ENCODE measurements around the gene MPO.

Gene MPO

DNA sequence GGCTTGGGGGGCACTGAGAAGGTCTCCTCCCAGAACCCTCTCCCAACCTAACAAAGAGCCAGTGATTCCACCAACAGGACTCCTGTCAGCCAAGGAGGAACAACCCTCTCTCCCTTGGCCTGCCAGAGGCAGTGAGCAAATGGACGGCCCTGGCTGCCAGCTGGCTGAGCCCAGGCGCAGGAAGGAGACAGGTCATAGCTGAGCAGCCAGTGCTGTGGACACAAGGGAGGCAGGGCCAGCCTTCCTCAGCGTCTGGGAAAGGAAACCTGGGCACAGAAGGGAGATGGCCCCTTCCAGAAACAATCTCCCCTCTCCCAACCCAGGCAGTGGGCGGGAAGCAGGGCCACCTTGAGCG lies 2.1 kb downstream of the MPO start:
- DNase-seq: no peak

DNA sequence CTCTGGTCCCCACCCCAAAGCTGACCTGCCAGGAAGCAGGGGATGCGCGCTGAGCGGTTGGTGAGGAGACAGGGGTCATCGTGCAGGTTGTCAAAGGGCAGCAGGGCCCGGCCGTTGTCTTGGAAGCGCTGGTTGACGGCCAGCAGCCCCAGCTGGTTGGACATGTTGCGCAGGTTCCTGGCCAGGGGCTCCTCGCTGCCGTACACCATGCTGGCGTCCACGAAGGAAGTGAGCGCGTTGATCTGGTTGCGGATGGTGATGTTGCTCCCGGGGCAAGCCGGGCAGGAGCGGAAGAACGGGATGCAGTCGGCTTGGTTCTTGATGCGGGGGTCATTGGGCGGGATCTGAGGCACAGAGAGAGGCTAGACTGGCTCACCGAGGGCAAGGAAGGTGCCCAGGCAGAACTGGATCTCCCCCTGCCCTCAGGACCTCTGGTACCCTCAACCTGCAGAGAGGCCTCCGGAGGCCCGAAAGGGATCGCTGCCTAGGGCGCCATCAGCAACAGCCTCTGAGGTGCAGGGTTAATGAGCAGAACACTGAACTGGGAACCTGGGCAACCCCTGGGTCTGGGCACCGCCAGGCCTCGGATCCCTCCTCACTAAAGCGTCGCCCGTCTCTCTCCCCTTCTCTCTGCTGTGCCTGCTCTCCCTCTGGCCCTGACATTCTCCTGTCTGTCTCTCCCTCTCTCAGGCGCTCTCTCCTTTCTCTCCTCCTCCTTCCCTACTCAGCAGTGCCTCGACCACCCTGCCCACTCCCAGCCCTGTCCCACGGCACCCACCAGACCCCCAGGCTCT lies 2.7 kb downstream of the MPO start:
- DNase-seq: no peak

DNA sequence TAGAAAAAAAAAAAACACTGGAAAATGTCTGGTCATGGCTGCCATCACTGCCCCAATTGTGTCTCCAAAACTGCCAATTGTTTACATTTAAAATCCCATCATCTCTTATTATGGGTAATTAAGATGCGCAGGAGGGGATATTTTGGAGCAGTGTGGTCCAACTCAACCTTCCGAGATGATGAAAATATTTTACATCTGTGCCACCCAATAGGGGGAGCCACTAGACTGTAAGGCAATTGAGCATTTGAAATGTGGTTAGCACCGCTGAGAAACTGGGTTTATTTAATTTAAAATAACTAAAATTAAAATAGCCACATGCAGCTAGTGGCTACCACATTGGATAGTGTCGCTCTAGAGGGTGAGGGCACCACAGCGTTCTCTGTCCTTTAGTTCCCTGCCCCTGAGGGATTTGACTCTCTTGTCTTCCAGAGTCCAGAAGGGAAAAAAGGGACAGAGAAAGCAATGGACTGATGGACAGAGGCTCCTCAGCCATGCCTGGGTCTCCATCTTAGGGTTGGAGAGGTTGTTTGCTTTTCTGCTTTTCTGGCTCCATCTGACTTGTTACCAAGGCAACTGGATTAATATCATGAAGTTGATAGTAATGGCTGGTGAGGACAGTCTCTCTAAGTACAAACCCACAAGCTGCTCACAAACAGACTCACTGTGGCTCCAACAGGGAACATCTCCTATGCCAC lies 3.5 kb downstream of the MPO start:
- DNase-seq: no peak

DNA sequence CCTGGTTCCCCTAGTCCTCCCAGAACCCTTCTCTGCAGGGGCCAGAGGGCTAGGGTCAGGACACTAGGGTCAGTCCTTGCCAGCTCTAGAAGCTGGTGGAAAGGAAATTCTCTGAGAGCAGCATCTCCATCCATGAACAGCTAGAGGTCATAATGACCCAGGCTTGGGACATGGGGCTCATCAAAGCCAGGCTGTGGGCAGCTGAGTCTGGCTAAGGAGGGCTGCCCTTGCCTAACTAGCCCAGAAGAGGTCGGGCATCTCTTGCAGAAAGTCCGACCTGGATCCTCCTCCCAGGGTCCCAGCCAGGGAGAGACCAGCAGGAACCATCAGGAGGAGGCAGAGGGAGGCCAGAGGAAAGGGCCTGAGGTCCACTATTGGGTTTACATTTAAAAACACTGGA lies 4.3 kb downstream of the MPO start:
- DNase-seq: no peak

DNA sequence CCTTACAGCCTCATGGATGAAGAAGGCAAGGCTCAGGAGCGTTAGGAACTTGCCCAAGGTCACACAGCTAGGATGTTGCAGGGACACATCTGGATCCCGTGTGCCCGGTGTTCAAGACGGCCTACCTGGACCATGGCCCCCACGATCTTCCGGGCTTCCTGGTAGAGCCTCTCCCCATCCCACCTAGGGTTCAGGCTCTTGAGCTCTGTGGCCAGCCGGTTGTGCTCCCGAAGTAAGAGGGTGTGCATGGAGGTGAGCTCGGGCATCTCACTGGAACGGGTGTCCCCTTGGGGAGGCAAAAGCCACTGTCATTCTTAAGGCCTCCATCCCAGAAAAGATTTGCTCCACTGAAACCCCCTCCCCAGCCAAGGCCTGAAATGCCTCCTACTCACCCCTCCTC lies 5.3 kb downstream of the MPO start:
- no peak for DNase-seq

DNA sequence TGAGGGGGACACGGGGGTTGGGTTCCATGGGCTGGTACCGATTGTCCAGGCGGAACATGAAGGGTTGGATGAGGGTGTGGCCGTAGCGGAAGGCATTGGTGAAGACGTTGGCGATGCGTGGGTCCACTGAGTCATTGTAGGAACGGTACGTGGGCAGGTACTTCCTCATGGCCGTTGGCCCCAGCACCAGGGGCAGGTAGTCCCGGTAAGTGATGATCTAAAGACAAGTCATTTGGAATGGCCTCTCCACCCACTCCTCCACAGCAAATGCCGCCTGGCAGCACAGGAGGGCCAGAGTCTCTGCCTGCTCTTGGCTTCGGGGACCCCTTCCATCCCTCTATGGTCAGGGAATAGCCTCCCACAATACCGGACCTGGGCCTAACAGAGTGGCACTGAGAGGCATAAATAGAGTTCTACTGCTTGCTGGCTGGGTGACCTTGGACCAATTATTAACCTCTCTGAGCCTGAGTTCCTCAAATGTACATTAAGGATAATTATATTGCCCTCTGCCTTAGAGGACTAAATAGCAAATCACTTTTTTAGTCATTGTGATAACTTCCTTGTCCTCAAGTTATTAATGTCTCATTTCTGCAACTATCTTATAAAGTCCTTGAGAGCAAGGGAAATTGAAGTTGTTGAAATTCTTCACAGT lies 7.2 kb downstream of the MPO start:
- no peak for DNase-seq

DNA sequence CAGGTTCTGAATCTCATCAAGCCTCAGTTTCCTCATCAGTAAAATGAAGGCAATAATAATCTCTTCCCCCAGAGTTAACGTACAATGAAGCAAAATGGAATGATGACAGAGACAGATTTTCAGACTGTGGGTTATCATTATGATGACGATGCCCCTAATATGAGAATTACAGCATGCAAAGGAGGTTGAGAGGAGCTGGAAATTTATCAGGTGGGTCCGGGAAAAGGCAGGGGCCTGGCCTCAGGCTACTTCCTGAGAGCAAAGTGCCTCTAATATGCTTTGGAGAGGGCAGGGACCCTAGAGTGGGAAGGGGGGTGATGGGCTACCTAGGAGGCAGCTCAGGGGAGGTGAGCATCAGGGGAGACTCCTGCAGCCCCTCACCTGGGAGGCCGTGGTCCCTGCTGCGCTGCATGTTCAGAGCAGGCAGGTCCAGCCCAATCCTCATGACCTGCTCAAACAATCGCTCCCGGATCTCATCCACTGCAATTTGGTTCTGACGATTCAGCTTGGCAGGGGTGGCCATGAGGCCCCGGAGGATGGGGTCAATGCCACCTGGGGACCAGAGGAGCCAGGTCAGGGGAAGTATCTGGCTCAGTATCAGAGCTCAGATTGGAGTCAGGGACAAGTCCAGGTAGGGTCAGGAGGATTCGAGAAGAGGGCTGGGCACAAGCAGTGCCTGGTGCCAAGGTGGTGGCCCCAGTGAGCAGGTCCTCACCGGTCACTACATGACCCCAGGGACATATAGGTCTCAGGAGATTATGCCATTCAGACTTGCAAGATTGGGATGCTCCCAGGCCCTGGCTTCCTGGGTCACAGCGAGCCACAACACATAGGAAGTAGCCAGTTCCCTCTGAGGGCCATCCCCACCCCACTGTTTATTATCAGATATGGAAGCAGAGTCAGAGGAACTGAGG lies 8.1 kb downstream of the MPO start:
- no peak for DNase-seq

DNA sequence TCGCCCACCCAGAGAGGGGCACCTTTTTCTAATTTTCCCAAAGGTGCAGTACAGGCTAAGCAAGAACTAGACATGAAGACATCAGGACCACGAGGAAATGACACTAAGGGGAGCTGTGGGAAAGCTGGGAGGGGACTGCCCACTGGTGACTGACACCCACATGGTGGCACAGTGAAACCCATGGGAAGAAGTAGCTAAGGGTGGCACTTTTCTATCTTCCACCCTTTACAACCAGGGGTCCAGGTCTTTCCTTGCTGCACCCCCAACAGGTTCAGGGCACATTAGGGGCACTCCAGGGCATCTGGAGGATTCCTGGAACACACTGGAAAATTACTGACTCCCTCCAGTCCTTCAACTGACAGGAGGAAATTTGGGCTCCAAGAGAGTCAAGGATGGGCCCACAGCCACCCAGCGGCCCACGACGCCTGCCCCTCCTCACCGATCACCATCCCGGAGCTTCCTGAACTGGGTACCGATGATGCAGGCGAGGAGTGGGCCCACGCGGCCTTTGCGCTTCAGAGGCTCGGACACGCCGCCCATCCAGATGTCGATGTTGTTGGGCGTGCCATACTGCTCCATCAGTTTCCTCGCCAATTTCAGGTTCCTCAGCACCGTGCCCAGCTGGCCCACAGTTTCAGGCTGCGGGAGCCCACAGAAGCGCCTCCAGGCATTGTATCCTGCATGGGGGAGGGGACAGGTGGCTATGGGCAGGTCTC lies 9.4 kb downstream of the MPO start:
- DNase-seq: no peak

DNA sequence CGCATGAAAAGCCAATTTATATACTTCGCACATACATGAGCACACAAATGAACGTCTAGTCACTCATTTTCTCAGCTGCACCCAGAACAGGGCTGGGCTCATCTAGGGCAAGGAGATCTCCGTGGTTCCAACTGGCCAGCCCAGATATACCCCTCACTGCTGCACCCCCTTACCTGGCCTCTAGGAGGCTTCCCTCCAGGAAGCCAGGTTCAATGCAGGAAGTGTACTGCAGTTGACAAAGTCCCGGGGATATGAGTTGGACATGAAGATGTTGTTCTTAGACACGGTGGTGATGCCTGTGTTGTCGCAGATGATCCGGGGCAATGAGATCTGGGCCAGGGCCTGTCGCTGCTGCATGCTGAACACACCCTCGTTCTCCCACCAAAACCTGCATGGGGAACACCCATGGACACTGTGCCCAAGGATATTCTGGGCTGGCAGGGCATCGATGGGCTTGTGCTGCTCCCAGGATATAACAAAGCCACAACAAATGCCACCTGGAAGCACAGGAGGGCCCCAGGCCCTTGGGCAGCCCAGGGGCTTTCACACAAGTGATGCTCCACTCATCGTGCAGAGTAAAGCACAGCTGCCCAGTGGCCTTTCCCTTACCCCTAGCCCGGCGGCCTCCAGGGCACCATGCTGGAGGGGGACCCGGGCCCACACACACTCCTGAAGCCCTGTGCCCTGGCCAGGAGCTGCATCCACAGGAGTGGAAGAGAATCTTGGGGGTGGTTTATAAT lies 10.1 kb downstream of the MPO start:
- no peak for DNase-seq

DNA sequence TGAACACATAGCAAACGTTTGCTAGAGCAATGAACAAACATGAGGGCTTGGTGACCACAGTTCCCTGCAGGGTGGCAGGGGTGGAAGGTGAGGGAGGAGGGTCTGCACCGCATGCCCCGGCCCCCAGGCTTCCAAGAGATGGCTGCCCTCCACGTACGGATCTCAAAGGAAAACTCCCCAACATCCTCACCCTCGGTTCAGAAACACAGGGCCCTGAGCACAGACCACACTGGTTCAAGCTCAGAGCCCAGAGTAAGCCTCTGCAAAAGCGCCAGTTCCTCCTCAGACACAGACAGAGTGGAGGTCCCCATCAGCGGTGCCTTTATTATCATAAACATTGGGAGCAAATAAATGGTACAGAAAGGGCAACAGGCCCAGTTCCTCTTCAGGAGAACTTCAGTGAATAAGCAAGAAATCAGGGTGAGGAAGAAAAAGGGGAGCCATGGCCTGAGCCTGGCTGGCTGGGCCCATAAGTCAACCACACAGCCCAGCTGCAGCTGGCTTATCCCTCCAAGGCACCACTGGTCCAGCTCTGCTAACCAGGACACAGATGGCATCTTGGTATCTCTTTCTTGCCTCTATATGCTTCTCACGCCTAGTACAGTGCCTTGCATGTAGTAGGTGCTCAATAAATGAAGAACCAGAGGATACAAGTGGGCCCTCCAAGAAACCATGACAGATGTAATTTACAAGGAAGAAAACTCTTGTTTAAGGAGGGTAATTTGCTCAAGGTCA lies 11.0 kb downstream of the MPO start:
- no peak for DNase-seq

DNA sequence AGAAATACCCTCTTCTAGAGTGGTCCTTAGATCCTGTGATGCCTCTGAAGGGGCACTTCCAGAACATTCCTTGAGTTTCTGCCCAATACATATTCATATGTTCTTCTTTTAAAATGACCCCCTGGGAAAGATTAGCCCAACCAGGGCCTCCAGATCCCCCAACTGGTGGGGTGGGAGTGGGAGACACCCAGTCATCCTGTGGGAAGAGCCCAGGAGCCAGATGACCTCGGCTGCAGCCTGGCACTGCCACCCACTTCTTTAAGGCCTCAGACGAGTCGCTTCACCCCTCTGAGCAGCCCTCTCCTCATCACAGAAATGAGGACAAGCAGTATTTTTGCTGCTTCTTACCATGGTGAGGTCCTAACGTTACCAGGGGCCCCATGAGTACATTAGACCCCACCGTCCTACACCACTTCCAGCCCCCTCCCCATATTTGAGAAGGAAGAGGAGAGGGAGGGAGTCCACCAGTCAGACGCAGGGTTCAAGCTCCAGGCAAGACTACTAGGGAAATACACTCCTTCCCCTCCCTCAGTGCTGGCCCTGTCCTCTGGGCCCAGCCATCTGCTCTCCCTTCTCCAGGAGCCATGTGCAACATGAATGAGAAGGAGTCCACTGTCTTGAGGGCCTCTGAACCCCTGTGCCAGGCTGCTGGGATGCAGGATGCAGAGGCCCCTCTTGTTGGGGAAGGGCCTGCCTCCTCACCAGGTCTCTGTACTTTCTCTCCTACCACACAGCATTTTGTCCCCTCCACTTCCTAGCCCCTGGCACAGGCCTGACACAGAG lies 11.8 kb downstream of the MPO start:
- no peak for DNase-seq

DNA sequence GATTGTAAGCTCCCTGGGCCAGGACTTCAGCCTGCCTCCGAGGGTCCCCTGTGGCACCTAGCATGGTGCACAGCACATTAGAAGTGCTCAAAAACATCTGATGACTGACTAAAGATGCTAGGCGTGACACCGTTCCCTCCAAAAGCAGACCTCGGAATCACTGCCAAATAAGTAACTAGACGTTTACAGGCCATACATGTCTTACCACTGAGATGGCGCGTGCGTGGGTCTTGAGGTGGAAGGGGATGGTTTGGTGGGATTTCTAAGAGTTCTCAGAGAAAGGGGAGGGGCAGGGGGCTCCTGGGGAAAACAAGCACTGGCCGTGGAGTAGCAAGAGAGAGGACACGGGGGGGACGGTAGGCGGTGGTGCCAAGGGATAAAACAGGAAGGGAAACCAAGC lies 12.4 kb downstream of the MPO start:
- DNase-seq: no peak

DNA sequence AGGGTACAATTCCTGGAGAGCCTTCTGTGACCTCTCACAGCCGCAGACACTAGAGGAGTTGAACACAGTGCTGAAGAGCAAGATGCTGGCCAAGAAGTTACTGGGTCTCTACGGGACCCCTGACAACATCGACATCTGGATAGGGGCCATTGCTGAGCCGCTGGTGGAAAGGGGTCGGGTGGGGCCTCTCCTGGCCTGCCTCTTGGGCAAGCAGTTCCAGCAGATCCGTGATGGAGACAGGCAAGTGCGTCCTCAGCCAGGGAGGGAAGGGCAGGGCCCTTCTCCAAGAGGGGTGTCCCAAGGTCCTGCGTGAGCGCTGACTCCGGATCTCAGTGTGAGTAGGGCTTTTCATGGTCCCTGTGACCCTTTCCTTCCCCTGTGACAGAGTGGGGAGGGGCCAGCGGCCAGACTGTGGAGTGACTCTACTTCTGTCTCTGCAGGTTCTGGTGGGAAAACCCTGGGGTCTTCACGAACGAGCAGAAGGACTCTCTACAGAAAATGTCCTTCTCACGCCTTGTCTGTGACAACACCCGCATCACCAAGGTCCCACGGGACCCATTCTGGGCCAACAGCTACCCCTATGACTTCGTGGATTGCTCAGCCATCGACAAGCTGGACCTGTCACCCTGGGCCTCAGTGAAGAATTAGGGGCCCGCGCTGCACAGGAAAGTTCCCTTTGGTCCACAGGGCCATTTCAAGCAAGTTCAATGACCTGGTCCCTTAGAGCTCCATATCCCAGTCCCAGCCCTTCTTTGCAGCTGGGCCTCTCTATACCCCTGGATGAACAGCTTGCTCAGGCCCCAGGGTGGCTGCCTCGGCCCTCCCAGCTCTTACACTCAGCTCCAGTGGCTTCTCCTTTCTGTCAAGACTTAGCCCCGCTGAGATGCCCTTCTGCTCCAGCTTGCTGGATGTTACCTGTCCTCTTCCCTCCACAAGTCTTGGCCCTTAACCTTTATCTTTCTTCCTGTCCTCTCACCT lies 13.1 kb downstream of the MPO start:
- DNase-seq: no peak

DNA sequence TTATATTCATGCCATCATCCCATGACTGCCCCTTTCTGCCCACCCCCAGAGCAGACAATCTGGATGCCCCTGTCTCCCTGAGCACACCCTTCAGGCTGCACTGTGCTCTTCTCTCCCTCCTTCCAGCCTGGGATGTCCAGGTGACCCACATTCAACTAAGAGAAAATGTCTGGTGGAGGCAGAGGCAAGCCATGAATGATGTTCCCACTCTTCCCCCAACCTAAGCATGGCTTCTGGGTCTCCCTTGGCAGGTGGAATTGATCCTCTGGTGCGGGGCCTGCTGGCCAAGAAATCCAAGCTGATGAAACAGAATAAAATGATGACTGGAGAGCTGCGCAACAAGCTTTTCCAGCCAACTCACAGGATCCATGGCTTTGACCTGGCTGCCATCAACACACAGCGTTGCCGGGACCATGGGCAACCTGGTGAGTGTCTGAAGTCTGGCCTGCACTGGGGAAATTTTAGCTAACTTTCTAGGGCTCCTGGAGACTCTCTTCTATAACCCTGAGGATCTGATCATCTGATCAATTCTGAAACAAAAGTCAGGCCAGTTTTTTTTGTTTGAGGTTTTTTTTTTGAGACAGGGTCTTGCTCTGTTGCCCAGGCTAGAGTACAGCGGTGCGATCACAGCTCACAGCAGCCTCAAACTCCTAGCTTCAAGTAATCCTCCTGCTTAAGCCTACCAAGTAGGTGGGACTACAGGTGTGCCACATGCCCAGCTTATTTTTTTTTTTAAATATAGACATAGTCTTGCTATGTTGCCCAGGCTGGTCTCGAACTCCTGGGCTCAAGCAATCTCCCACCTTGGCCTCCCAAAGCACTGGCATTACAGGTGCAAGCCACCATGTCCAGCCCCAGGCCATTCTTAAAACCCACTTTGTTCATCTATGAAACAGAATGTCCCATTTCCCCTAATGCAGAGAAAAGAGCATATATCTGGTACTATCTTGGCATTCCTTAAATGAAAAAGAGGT lies 14.5 kb downstream of the MPO start:
- no peak for DNase-seq

DNA sequence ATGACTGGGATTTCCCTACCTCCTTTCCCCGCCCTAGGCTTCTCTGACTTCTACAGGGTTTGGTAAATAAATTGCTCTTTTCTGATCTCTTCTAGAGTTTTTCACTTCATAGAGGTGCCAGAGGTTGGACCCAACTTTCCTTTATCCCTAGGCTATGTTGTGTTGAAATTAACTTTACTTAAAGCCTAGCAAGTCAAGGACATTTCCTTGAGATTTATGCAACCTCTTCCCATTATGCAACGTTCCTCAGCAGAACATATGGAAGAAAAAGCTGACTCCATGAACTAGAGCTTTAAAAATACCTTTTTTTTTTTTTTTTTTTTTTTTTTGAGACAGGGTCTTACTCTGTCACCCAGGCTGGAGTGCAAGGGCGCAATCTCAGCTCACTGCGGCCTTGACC lies 15.5 kb downstream of the MPO start:
- no peak for DNase-seq

DNA sequence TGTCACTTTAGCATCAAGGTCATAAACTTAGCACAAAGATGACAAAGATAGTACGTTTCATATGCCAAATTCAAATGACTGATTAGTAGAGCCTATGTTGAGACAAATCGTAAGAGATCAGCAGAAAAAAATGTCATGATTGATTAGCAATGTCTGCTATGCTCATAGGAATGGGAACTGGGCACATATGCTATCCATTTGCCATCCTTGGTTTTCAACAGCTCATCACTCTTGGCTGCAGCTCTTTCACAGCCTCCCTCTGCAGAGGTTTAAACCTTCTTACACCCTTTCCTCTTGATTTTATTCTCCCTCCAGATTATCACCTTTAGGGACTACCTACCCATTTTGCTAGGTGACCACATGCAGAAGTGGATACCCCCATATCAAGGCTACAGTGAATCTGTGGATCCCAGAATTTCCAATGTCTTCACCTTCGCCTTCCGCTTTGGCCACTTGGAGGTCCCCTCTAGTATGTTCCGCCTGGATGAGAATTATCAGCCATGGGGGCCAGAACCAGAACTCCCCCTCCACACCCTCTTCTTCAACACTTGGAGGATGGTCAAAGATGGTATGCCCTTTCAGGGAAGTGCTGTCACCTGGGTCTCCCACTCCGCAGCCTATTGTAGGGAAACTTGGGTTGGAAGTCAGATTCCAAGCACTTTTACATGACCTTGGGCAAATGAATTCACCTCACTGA lies 16.2 kb downstream of the MPO start:
- DNase-seq: no peak

DNA sequence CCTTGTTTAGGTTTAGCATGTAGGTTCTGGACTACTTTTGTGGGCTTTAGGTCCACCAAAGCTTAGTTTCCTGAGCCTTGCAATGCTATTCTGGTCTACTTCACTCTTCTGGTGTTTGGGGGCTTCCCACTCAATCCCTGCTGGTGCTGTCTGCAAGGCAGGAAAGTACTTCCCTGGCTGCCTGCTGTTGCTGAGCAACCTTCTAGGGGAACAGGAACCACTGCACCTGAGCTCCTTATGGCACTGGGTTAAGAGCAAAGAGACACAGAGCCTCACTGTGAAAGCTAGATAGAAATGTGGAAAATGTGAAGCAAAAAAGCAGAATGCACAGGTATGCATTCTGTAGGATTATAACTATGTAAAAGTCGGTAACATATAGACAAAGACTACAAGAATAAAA lies 17.0 kb downstream of the MPO start:
- DNase-seq: no peak
